Measurements from ENCODE around the gene CRY1. TPM values are rescaled to one million over a fixed set of nuclear protein-coding genes. Genes with fewer than 3 reads are reported as not detected.

The CRY1 gene
- total and polyA plus RNA-seq, 9 of the 15 experiments (the other 6 are each of a cell fraction or from before 2014, with no cell fraction given): 8.7 to 33.3 (median 25.2) TPM

DNA sequence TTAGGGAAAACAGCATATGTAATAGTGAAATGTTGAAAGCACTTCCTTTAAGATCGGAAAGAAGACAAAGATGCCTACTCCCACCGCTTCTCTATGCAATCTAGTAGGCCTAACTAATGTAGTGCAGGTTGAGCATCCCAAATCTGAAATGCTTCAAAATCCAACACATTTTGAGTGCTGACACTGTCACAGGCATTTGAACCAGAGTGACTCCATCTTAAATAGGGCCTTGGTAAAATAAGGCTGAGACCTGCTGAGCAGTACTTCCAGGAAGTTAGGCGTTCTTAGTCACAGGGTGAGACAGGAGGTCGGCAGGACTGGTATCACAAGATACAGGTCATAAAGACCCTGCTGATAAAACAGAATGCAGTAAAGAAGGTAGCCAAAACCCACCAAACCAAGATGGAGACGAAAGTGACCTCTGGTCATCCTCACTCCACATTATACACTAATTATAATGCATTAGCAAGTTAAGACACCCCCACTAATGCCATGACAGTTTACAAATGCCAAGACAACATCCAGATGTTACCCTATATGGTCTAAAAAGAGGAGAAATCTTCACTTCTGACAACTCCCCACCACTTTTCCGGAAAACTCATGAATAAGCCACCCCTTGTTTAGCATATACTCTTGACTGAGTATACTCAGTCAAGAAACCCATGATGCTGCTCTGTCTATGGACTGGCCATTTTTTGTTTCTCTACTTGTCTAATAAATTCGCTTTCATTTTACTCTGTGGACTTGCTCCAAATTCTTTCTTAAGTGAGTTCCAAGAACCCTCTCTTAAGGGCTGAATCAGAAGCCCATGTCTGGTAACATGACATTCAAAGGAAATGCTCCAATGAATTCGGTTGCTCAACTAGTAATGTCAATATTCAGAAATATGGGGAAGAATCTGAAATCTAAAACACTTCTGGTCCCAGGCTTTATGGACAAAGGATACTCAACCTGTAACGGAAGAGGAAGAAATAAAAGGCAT lies 59.3 kb downstream of the CRY1 start (continued):
- TF ChIP-seq, protein P1, sequence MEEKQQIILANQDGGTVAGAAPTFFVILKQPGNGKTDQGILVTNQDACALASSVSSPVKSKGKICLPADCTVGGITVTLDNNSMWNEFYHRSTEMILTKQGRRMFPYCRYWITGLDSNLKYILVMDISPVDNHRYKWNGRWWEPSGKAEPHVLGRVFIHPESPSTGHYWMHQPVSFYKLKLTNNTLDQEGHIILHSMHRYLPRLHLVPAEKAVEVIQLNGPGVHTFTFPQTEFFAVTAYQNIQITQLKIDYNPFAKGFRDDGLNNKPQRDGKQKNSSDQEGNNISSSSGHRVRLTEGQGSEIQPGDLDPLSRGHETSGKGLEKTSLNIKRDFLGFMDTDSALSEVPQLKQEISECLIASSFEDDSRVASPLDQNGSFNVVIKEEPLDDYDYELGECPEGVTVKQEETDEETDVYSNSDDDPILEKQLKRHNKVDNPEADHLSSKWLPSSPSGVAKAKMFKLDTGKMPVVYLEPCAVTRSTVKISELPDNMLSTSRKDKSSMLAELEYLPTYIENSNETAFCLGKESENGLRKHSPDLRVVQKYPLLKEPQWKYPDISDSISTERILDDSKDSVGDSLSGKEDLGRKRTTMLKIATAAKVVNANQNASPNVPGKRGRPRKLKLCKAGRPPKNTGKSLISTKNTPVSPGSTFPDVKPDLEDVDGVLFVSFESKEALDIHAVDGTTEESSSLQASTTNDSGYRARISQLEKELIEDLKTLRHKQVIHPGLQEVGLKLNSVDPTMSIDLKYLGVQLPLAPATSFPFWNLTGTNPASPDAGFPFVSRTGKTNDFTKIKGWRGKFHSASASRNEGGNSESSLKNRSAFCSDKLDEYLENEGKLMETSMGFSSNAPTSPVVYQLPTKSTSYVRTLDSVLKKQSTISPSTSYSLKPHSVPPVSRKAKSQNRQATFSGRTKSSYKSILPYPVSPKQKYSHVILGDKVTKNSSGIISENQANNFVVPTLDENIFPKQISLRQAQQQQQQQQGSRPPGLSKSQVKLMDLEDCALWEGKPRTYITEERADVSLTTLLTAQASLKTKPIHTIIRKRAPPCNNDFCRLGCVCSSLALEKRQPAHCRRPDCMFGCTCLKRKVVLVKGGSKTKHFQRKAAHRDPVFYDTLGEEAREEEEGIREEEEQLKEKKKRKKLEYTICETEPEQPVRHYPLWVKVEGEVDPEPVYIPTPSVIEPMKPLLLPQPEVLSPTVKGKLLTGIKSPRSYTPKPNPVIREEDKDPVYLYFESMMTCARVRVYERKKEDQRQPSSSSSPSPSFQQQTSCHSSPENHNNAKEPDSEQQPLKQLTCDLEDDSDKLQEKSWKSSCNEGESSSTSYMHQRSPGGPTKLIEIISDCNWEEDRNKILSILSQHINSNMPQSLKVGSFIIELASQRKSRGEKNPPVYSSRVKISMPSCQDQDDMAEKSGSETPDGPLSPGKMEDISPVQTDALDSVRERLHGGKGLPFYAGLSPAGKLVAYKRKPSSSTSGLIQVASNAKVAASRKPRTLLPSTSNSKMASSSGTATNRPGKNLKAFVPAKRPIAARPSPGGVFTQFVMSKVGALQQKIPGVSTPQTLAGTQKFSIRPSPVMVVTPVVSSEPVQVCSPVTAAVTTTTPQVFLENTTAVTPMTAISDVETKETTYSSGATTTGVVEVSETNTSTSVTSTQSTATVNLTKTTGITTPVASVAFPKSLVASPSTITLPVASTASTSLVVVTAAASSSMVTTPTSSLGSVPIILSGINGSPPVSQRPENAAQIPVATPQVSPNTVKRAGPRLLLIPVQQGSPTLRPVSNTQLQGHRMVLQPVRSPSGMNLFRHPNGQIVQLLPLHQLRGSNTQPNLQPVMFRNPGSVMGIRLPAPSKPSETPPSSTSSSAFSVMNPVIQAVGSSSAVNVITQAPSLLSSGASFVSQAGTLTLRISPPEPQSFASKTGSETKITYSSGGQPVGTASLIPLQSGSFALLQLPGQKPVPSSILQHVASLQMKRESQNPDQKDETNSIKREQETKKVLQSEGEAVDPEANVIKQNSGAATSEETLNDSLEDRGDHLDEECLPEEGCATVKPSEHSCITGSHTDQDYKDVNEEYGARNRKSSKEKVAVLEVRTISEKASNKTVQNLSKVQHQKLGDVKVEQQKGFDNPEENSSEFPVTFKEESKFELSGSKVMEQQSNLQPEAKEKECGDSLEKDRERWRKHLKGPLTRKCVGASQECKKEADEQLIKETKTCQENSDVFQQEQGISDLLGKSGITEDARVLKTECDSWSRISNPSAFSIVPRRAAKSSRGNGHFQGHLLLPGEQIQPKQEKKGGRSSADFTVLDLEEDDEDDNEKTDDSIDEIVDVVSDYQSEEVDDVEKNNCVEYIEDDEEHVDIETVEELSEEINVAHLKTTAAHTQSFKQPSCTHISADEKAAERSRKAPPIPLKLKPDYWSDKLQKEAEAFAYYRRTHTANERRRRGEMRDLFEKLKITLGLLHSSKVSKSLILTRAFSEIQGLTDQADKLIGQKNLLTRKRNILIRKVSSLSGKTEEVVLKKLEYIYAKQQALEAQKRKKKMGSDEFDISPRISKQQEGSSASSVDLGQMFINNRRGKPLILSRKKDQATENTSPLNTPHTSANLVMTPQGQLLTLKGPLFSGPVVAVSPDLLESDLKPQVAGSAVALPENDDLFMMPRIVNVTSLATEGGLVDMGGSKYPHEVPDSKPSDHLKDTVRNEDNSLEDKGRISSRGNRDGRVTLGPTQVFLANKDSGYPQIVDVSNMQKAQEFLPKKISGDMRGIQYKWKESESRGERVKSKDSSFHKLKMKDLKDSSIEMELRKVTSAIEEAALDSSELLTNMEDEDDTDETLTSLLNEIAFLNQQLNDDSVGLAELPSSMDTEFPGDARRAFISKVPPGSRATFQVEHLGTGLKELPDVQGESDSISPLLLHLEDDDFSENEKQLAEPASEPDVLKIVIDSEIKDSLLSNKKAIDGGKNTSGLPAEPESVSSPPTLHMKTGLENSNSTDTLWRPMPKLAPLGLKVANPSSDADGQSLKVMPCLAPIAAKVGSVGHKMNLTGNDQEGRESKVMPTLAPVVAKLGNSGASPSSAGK (IDR thresholded peaks at IDR 0.05): no peak
- TF ChIP-seq NFXL1 (CRISPR knock-in tag; IDR thresholded peaks at IDR 0.05): 0 out of 2 replicates have a peak, but pooled peaks have one; percentile 29
- TF ChIP-seq ZNF766 (CRISPR knock-in tag; conservative IDR thresholded peaks at IDR 0.05): peak; percentile 83
- TF ChIP-seq SMARCA4 (IDR thresholded peaks at IDR 0.05): no peak
- TF ChIP-seq SAFB (IDR thresholded peaks at IDR 0.05; ENCODE audit: borderline replicate concordance, low read depth, low read length): no peak
- TF ChIP-seq MAFG (tag; conservative IDR thresholded peaks at IDR 0.05): peak; percentile 44; the same call in 1 of the 2 replicates
- TF ChIP-seq NR4A1 (CRISPR knock-in tag; IDR thresholded peaks at IDR 0.05): no peak
- peak; percentile 95 for TF ChIP-seq NR4A1 (tag; IDR thresholded peaks at IDR 0.05)
- TF ChIP-seq ELF2 (CRISPR knock-in tag; IDR thresholded peaks at IDR 0.05): no peak
- no peak for TF ChIP-seq NKRF (IDR thresholded peaks at IDR 0.05; ENCODE audit: borderline replicate concordance)
- TF ChIP-seq ZNF655 (CRISPR knock-in tag; IDR thresholded peaks at IDR 0.05): no peak
- TF ChIP-seq ZNF140 (CRISPR knock-in tag; IDR thresholded peaks at IDR 0.05): no peak

Measured in K562 (cell line).